GM23338 (cell line): ENCODE measurements around the gene SLC49A4. TPM values are rescaled to one million over a fixed set of nuclear protein-coding genes. Genes with fewer than 3 reads are reported as not detected.

Source experiments
- ATAC-seq: fragments of 200-7000 bp; cut with Tn5 transposase; 3 replicates; pipeline ENCODE4 v1.9.1; 2020
- DNase-seq: peaks from one replicate; pipeline ENCODE4 v3.0.0-alpha.2; 2015; ENCODE audit warnings: low spot score
- H2AFZ ChIP-seq: fragments of 200-600 bp; sonication (generic); 2 replicates; pipeline ENCODE4 v1.8.0; 2016; ENCODE audit warnings: antibody characterized with exemption, mild to moderate bottlenecking, moderate library complexity
- H3F3A ChIP-seq: fragments of 200-600 bp; sonication (generic); replicated peaks from 2 replicates; pipeline ENCODE4 v1.8.0; 2017; ENCODE audit warnings: antibody characterized with exemption, mixed run types, low read depth
- H3K27ac ChIP-seq: fragments of 200-600 bp; sonication (generic); 2 replicates; pipeline ENCODE4 v1.6.1; 2016; ENCODE audit warnings: low read depth
- H3K27me3 ChIP-seq: fragments of 200-600 bp; sonication (generic); 2 replicates; pipeline ENCODE4 v1.8.0; 2016; ENCODE audit warnings: mild to moderate bottlenecking, mixed run types, moderate library complexity; ENCODE audit not compliant: insufficient read depth
- H3K36me3 ChIP-seq: fragments of 200-600 bp; sonication (generic); 2 replicates; pipeline ENCODE4 v1.8.0; 2016; ENCODE audit warnings: mild to moderate bottlenecking; ENCODE audit not compliant: insufficient read depth
- H3K4me1 ChIP-seq: fragments of 200-600 bp; sonication (generic); 2 replicates; pipeline ENCODE4 v1.8.0; 2016; ENCODE audit warnings: mild to moderate bottlenecking, moderate library complexity; ENCODE audit not compliant: insufficient read depth
- H3K4me2 ChIP-seq: fragments of 200-600 bp; sonication (generic); 2 replicates; pipeline ENCODE4 v1.7.1; 2017; ENCODE audit warnings: mixed run types
- H3K4me3 ChIP-seq: fragments of 200-600 bp; sonication (generic); 2 replicates; pipeline ENCODE4 v1.6.1; 2016; ENCODE audit warnings: mixed run types
- H3K79me2 ChIP-seq: fragments of 200-600 bp; sonication (generic); replicated peaks from 2 replicates; pipeline ENCODE4 v1.8.0; 2017; ENCODE audit warnings: mild to moderate bottlenecking; ENCODE audit not compliant: insufficient read depth
- H3K9me2 ChIP-seq: fragments of 200-600 bp; sonication (generic); 2 replicates; pipeline ENCODE4 v1.8.0; 2017; ENCODE audit not compliant: insufficient read depth
- H4K20me1 ChIP-seq: fragments of 200-600 bp; sonication (generic); replicated peaks from 2 replicates; pipeline ENCODE4 v1.8.0; 2017; ENCODE audit warnings: mild to moderate bottlenecking; ENCODE audit not compliant: insufficient read depth
- H3K27ac Mint-ChIP-seq: 2 replicates; pipeline ENCODE4 v1.8.0; 2020; ENCODE audit warnings: inconsistent platforms, mild to moderate bottlenecking, moderate library complexity, mixed read lengths
- H3K27me3 Mint-ChIP-seq: 3 replicates; pipeline ENCODE4 v1.8.0; 2022; ENCODE audit warnings: low read depth, mild to moderate bottlenecking, moderate library complexity, mixed read lengths, inconsistent platforms; ENCODE audit not compliant: insufficient read depth, poor library complexity
- H3K36me3 Mint-ChIP-seq: 3 replicates; pipeline ENCODE4 v1.8.0; 2021; ENCODE audit warnings: low read depth, mild to moderate bottlenecking, inconsistent platforms, moderate library complexity, mixed read lengths
- H3K4me1 Mint-ChIP-seq: 3 replicates; pipeline ENCODE4 v1.8.0; 2020; ENCODE audit warnings: mild to moderate bottlenecking, inconsistent platforms, mixed read lengths
- H3K4me3 Mint-ChIP-seq: 3 replicates; pipeline ENCODE4 v1.8.0; 2021; ENCODE audit warnings: moderate library complexity, mild to moderate bottlenecking, inconsistent platforms, mixed read lengths
- H3K9me3 Mint-ChIP-seq: 3 replicates; pipeline ENCODE4 v1.8.0; 2020; ENCODE audit warnings: moderate library complexity, mild to moderate bottlenecking, inconsistent platforms, mixed read lengths
- CREB1 ChIP-seq: fragments of 250-450 bp; sonication (Bioruptor Pico); IDR thresholded peaks from 2 replicates; pipeline ENCODE4 v1.5.0; 2020; ENCODE audit warnings: low read depth, mild to moderate bottlenecking, moderate library complexity
- EZH2 ChIP-seq: fragments of 200-600 bp; sonication (generic); IDR thresholded peaks from one replicate; pipeline ENCODE4 v1.8.0; 2017; ENCODE audit warnings: antibody characterized with exemption, mild to moderate bottlenecking, low read depth; ENCODE audit not compliant: unreplicated experiment
- EZH2phosphoT487 ChIP-seq: fragments of 200-600 bp; sonication (generic); IDR thresholded peaks from one replicate; pipeline ENCODE4 v1.8.1; 2018; ENCODE audit warnings: antibody characterized with exemption; ENCODE audit not compliant: unreplicated experiment
- JUNB ChIP-seq: IDR thresholded peaks from one replicate; pipeline ENCODE4 v1.6.1; 2016; ENCODE audit warnings: antibody characterized with exemption; ENCODE audit not compliant: unreplicated experiment
- NANOG ChIP-seq: IDR thresholded peaks from 2 replicates; pipeline ENCODE4 v1.6.1; 2016; ENCODE audit warnings: antibody characterized with exemption, borderline replicate concordance
- POLR2AphosphoS5 ChIP-seq: IDR thresholded peaks from 2 replicates; pipeline ENCODE4 v1.6.1; 2016; ENCODE audit warnings: antibody characterized with exemption, low read depth
- STAT1 ChIP-seq: IDR thresholded peaks from one replicate; pipeline ENCODE4 v1.6.1; 2016; ENCODE audit warnings: antibody characterized with exemption; ENCODE audit not compliant: unreplicated experiment
- ZNF114 ChIP-seq: fragments of 250-450 bp; sonication (Bioruptor Pico); IDR thresholded peaks from 2 replicates; pipeline ENCODE4 v1.5.0; 2020; ENCODE audit warnings: mild to moderate bottlenecking, moderate library complexity
- ZNF331 ChIP-seq: fragments of 250-450 bp; sonication (Bioruptor Pico); IDR thresholded peaks from 2 replicates; pipeline ENCODE4 v1.5.0; 2020; ENCODE audit warnings: low read depth, mild to moderate bottlenecking, moderate library complexity
- polyA plus RNA-seq: library from polyadenylated mRNA; unstranded; fragments of >200 nt; fragmentation: Nextera tagmentation; extraction: Ambion mirVana; gene quantifications from 2 replicates; pipeline ENCODE4 v1.2.1, GENCODE V29; 2016
- total RNA-seq: library from RNA; depleted of rRNA; stranded (reverse); fragments of >200 nt; shearing (Covaris generic); gene quantifications from 2 replicates; pipeline ENCODE4 v1.2.3, GENCODE V29; 2014
- TF ChIP-seq, protein P1 (sequence below): IDR thresholded peaks from 2 replicates; pipeline ENCODE4 v1.6.1; 2016; ENCODE audit warnings: antibody characterized with exemption
- TF ChIP-seq, protein P2 (sequence below): IDR thresholded peaks from one replicate; pipeline ENCODE4 v1.6.1; 2018; ENCODE audit warnings: antibody characterized with exemption; ENCODE audit not compliant: unreplicated experiment
- TF ChIP-seq, protein P3 (sequence below), 2 experiments: fragments of 200-600 bp in 1 of 2; sonication (generic) in 1 of 2; conservative IDR thresholded peaks; 2 replicates each; pipeline versions ENCODE4 v1.5.1 to v1.6.1; 2016 to 2017; ENCODE audit warnings: antibody characterized with exemption in 2 of 2, low read depth in 2 of 2, mild to moderate bottlenecking in 2 of 2, moderate library complexity in 1 of 2
- TF ChIP-seq, protein P4 (sequence below): fragments of 250-450 bp; sonication (Bioruptor Pico); IDR thresholded peaks from 2 replicates; pipeline ENCODE4 v1.5.0; 2020; ENCODE audit warnings: mild to moderate bottlenecking, moderate library complexity

The SLC49A4 gene
- total and polyA plus RNA-seq, 2 experiments from 2014 or later, result 3.7 to 16.8 TPM

DNA sequence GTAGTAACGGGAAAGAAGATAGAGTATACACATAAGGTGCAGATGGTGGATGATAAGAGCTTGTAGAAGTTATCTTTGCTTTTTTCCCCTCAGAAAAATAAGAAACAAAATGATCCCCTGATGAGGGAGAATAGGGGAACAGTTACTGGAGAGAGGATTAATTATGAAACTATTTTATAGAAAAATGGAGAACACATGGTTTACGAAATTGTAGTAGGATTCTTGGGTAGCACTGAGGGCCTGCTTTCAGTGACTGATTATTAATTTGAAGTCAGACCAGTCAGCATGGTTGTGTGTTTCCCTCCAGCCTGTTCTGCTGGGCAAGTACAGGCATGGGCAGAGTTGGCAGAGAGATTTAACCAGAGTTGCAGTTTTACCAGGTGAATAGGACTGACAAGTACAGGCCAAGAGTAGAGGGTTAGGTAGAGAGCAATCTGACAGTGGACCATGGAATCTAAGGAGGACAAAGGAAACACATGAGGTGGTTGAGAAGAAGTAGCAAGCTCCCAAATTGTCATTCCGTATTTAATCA is 5.9 kb downstream of the SLC49A4 start:
- DNase-seq (no peak), ATAC-seq (no peak)
- H3K4me2 ChIP-seq, result no peak overlapping the region
- H3K4me3 Mint-ChIP-seq, result no peak overlapping the region
- TF ChIP-seq, protein P1, sequence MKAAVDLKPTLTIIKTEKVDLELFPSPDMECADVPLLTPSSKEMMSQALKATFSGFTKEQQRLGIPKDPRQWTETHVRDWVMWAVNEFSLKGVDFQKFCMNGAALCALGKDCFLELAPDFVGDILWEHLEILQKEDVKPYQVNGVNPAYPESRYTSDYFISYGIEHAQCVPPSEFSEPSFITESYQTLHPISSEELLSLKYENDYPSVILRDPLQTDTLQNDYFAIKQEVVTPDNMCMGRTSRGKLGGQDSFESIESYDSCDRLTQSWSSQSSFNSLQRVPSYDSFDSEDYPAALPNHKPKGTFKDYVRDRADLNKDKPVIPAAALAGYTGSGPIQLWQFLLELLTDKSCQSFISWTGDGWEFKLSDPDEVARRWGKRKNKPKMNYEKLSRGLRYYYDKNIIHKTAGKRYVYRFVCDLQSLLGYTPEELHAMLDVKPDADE, result no peak
- TF ChIP-seq, protein P2, sequence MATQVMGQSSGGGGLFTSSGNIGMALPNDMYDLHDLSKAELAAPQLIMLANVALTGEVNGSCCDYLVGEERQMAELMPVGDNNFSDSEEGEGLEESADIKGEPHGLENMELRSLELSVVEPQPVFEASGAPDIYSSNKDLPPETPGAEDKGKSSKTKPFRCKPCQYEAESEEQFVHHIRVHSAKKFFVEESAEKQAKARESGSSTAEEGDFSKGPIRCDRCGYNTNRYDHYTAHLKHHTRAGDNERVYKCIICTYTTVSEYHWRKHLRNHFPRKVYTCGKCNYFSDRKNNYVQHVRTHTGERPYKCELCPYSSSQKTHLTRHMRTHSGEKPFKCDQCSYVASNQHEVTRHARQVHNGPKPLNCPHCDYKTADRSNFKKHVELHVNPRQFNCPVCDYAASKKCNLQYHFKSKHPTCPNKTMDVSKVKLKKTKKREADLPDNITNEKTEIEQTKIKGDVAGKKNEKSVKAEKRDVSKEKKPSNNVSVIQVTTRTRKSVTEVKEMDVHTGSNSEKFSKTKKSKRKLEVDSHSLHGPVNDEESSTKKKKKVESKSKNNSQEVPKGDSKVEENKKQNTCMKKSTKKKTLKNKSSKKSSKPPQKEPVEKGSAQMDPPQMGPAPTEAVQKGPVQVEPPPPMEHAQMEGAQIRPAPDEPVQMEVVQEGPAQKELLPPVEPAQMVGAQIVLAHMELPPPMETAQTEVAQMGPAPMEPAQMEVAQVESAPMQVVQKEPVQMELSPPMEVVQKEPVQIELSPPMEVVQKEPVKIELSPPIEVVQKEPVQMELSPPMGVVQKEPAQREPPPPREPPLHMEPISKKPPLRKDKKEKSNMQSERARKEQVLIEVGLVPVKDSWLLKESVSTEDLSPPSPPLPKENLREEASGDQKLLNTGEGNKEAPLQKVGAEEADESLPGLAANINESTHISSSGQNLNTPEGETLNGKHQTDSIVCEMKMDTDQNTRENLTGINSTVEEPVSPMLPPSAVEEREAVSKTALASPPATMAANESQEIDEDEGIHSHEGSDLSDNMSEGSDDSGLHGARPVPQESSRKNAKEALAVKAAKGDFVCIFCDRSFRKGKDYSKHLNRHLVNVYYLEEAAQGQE, result no peak
- TF ChIP-seq POLR2AphosphoS5, result no peak
- TF ChIP-seq ZNF114, result no peak
- TF ChIP-seq, protein P3, sequence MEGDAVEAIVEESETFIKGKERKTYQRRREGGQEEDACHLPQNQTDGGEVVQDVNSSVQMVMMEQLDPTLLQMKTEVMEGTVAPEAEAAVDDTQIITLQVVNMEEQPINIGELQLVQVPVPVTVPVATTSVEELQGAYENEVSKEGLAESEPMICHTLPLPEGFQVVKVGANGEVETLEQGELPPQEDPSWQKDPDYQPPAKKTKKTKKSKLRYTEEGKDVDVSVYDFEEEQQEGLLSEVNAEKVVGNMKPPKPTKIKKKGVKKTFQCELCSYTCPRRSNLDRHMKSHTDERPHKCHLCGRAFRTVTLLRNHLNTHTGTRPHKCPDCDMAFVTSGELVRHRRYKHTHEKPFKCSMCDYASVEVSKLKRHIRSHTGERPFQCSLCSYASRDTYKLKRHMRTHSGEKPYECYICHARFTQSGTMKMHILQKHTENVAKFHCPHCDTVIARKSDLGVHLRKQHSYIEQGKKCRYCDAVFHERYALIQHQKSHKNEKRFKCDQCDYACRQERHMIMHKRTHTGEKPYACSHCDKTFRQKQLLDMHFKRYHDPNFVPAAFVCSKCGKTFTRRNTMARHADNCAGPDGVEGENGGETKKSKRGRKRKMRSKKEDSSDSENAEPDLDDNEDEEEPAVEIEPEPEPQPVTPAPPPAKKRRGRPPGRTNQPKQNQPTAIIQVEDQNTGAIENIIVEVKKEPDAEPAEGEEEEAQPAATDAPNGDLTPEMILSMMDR (conservative IDR thresholded peaks at IDR 0.05; ENCODE audit: low read depth in 2 of 2), result no peak
- no peak for TF ChIP-seq EZH2phosphoT487
- TF ChIP-seq NANOG, result no peak
- TF ChIP-seq JUNB, result no peak
- TF ChIP-seq, protein P4, sequence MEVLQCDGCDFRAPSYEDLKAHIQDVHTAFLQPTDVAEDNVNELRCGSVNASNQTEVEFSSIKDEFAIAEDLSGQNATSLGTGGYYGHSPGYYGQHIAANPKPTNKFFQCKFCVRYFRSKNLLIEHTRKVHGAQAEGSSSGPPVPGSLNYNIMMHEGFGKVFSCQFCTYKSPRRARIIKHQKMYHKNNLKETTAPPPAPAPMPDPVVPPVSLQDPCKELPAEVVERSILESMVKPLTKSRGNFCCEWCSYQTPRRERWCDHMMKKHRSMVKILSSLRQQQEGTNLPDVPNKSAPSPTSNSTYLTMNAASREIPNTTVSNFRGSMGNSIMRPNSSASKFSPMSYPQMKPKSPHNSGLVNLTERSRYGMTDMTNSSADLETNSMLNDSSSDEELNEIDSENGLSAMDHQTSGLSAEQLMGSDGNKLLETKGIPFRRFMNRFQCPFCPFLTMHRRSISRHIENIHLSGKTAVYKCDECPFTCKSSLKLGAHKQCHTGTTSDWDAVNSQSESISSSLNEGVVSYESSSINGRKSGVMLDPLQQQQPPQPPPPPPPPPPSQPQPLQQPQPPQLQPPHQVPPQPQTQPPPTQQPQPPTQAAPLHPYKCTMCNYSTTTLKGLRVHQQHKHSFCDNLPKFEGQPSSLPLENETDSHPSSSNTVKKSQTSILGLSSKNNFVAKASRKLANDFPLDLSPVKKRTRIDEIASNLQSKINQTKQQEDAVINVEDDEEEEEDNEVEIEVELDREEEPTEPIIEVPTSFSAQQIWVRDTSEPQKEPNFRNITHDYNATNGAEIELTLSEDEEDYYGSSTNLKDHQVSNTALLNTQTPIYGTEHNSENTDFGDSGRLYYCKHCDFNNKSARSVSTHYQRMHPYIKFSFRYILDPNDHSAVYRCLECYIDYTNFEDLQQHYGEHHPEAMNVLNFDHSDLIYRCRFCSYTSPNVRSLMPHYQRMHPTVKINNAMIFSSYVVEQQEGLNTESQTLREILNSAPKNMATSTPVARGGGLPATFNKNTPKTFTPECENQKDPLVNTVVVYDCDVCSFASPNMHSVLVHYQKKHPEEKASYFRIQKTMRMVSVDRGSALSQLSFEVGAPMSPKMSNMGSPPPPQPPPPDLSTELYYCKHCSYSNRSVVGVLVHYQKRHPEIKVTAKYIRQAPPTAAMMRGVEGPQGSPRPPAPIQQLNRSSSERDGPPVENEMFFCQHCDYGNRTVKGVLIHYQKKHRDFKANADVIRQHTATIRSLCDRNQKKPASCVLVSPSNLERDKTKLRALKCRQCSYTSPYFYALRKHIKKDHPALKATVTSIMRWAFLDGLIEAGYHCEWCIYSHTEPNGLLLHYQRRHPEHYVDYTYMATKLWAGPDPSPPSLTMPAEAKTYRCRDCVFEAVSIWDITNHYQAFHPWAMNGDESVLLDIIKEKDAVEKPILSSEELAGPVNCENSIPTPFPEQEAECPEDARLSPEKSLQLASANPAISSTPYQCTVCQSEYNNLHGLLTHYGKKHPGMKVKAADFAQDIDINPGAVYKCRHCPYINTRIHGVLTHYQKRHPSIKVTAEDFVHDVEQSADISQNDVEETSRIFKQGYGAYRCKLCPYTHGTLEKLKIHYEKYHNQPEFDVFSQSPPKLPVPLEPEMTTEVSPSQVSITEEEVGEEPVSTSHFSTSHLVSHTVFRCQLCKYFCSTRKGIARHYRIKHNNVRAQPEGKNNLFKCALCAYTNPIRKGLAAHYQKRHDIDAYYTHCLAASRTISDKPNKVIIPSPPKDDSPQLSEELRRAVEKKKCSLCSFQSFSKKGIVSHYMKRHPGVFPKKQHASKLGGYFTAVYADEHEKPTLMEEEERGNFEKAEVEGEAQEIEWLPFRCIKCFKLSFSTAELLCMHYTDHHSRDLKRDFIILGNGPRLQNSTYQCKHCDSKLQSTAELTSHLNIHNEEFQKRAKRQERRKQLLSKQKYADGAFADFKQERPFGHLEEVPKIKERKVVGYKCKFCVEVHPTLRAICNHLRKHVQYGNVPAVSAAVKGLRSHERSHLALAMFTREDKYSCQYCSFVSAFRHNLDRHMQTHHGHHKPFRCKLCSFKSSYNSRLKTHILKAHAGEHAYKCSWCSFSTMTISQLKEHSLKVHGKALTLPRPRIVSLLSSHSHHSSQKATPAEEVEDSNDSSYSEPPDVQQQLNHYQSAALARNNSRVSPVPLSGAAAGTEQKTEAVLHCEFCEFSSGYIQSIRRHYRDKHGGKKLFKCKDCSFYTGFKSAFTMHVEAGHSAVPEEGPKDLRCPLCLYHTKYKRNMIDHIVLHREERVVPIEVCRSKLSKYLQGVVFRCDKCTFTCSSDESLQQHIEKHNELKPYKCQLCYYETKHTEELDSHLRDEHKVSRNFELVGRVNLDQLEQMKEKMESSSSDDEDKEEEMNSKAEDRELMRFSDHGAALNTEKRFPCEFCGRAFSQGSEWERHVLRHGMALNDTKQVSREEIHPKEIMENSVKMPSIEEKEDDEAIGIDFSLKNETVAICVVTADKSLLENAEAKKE, result no peak
- TF ChIP-seq CREB1, result no peak
- TF ChIP-seq EZH2, result no peak
- TF ChIP-seq ZNF331 (CRISPR knock-in tag), result no peak
- TF ChIP-seq STAT1, result no peak
- no peaks in the 10 kb centered on the region for H3K36me3 ChIP-seq
- no peaks in the 10 kb centered on the region for H3K27me3 Mint-ChIP-seq
- no peaks in the 10 kb centered on the region for H3K79me2 ChIP-seq
- H3K4me1 ChIP-seq, result peaks cover 6% of the 10 kb centered on the region; the same call in 1 of the 2 replicates
- no peak overlapping the region for H3K4me3 ChIP-seq
- no peak overlapping the region for H3K27ac Mint-ChIP-seq
- no peaks in the 10 kb centered on the region for H3K9me2 ChIP-seq
- H3K36me3 Mint-ChIP-seq, result no peaks in the 10 kb centered on the region
- H3K4me1 Mint-ChIP-seq, result peaks cover 2% of the 10 kb centered on the region; the same call in 2 of the 3 replicates
- H3K27me3 ChIP-seq, result peaks cover 13% of the 10 kb centered on the region
- no peak overlapping the region for H2AFZ ChIP-seq
- H3K27ac ChIP-seq, result no peak overlapping the region
- H4K20me1 ChIP-seq, result peaks cover 12% of the 10 kb centered on the region; the same call in 1 of the 2 replicates
- no peaks in the 10 kb centered on the region for H3K9me3 Mint-ChIP-seq
- no peaks in the 10 kb centered on the region; the same call in 1 of the 2 replicates for H3F3A ChIP-seq
